Astrocyte (in vitro differentiated cells and primary cell): ENCODE results near the gene GALNT18. TPM values are rescaled to one million over a fixed set of nuclear protein-coding genes. Genes with fewer than 3 reads are reported as not detected.

Experiments
- DNase-seq: peaks from one replicate; pipeline ENCODE4 v3.0.0-alpha.2; 2010; ENCODE audit warnings: low read depth
- FAIRE-seq: peaks from 2 replicates; lab custom pipeline; 2011; peaks lifted over from hg19 to GRCh38; lab: Jason Lieb, UNC
- H2AFZ ChIP-seq: 2 replicates; pipeline ENCODE4 v1.6.0; 2012; ENCODE audit warnings: low read depth, low read length, inconsistent platforms
- H3K27ac ChIP-seq: 2 replicates; pipeline ENCODE4 v1.5.1; 2011; ENCODE audit warnings: low read depth, low read length, inconsistent platforms
- H3K27me3 ChIP-seq: 2 replicates; pipeline ENCODE4 v1.6.0; 2011; ENCODE audit warnings: low read length, inconsistent platforms; ENCODE audit not compliant: insufficient read depth
- H3K36me3 ChIP-seq: 2 replicates; pipeline ENCODE4 v1.5.1; 2011; ENCODE audit warnings: low read length, inconsistent platforms; ENCODE audit not compliant: insufficient read depth
- H3K4me1 ChIP-seq: 2 replicates; pipeline ENCODE4 v1.5.1; 2011; ENCODE audit warnings: low read length, inconsistent platforms; ENCODE audit not compliant: insufficient read depth
- H3K4me2 ChIP-seq: 2 replicates; pipeline ENCODE4 v1.6.0; 2012; ENCODE audit warnings: low read length, inconsistent platforms
- H3K4me3 ChIP-seq: 2 replicates; pipeline ENCODE4 v1.5.1; 2011; ENCODE audit warnings: low read depth, mild to moderate bottlenecking, low read length, inconsistent platforms; ENCODE audit not compliant: insufficient read depth
- H3K79me2 ChIP-seq: 2 replicates; pipeline ENCODE4 v1.6.0; 2012; ENCODE audit warnings: mild to moderate bottlenecking, low read length, inconsistent platforms; ENCODE audit not compliant: insufficient read depth
- H3K9ac ChIP-seq: 2 replicates; pipeline ENCODE4 v1.6.0; 2012; ENCODE audit warnings: mild to moderate bottlenecking, low read length, inconsistent platforms
- H3K9me3 ChIP-seq: 2 replicates; pipeline ENCODE4 v1.5.1; 2012; ENCODE audit warnings: low read depth, mild to moderate bottlenecking, low read length, inconsistent platforms; ENCODE audit not compliant: insufficient read depth
- H4K20me1 ChIP-seq: 2 replicates; pipeline ENCODE4 v1.6.0; 2012; ENCODE audit warnings: low read length, inconsistent platforms; ENCODE audit not compliant: insufficient read depth
- H3K27ac Mint-ChIP-seq: one replicate; pipeline ENCODE4 v1.8.0; 2021; ENCODE audit warnings: mild to moderate bottlenecking, mixed read lengths; ENCODE audit not compliant: unreplicated experiment
- H3K27me3 Mint-ChIP-seq: one replicate; pipeline ENCODE4 v1.8.0; 2021; ENCODE audit warnings: low read depth, mixed read lengths; ENCODE audit not compliant: unreplicated experiment
- H3K36me3 Mint-ChIP-seq: one replicate; pipeline ENCODE4 v1.8.0; 2021; ENCODE audit warnings: low read depth, mixed read lengths; ENCODE audit not compliant: unreplicated experiment
- H3K4me1 Mint-ChIP-seq: one replicate; pipeline ENCODE4 v1.8.0; 2021; ENCODE audit warnings: low read depth, mixed read lengths; ENCODE audit not compliant: unreplicated experiment
- H3K4me3 Mint-ChIP-seq: one replicate; pipeline ENCODE4 v1.8.0; 2021; ENCODE audit warnings: mild to moderate bottlenecking, moderate library complexity, mixed read lengths; ENCODE audit not compliant: unreplicated experiment
- H3K9me3 Mint-ChIP-seq: one replicate; pipeline ENCODE4 v1.8.0; 2021; ENCODE audit warnings: mild to moderate bottlenecking, mixed read lengths; ENCODE audit not compliant: unreplicated experiment
- EZH2 ChIP-seq: IDR thresholded peaks from 2 replicates; pipeline ENCODE4 v1.6.1; 2012; ENCODE audit warnings: mild to moderate bottlenecking, low read length, inconsistent platforms; ENCODE audit not compliant: insufficient read depth
- total RNA-seq: library from RNA; stranded (reverse); gene quantifications from 2 replicates; pipeline ENCODE4 v1.2.1, GENCODE V29; 2021
- TF ChIP-seq, protein P1 (sequence below): IDR thresholded peaks from 2 replicates; pipeline ENCODE4 v1.5.1; 2011; ENCODE audit warnings: low read depth, mild to moderate bottlenecking, inconsistent platforms, low read length, moderate library complexity; ENCODE audit not compliant: insufficient read depth

GALNT18 gene
- total RNA-seq, 1 donor from 2014 or later = 6.5 TPM

DNA sequence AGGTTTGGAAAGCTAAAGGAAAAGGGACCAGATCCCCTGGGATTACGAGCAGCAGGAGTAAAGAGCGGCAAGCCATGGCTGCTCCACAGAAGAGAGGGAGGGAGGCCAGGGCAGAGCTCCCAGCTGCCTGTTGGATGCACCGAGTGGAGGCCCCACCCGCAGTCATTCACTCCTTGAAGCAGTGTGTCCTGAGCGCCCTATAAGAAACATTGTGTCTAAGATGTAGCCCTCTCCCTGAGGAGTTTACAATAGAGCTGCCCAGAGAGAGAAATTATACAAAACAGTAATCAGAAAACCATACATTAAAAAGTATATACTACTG is 214.1 kb downstream of the GALNT18 start:
- no peak overlapping the region for H2AFZ ChIP-seq
- no peak overlapping the region for H3K9ac ChIP-seq
- H3K36me3 ChIP-seq = no peaks in the 10 kb centered on the region
- no peak overlapping the region for H3K4me2 ChIP-seq
- no peaks in the 10 kb centered on the region for H4K20me1 ChIP-seq
- Mint-ChIP-seq H3K4me1 (peaks cover 12% of the 10 kb centered on the region), H3K4me3 (no peak overlapping the region), H3K9me3 (no peaks in the 10 kb centered on the region), H3K36me3 (peaks cover 7% of the 10 kb centered on the region), H3K27ac (no peak overlapping the region), H3K27me3 (peaks cover 84% of the 10 kb centered on the region)
- H3K9me3 ChIP-seq = no peaks in the 10 kb centered on the region
- DNase-seq (no peak), FAIRE-seq (no peak)
- no peak overlapping the region for H3K27ac ChIP-seq
- peaks cover 36% of the 10 kb centered on the region for H3K27me3 ChIP-seq
- no peaks in the 10 kb centered on the region for H3K79me2 ChIP-seq
- H3K4me3 ChIP-seq = no peak overlapping the region
- H3K4me1 ChIP-seq = peaks cover 12% of the 10 kb centered on the region
- TF ChIP-seq, protein P1, sequence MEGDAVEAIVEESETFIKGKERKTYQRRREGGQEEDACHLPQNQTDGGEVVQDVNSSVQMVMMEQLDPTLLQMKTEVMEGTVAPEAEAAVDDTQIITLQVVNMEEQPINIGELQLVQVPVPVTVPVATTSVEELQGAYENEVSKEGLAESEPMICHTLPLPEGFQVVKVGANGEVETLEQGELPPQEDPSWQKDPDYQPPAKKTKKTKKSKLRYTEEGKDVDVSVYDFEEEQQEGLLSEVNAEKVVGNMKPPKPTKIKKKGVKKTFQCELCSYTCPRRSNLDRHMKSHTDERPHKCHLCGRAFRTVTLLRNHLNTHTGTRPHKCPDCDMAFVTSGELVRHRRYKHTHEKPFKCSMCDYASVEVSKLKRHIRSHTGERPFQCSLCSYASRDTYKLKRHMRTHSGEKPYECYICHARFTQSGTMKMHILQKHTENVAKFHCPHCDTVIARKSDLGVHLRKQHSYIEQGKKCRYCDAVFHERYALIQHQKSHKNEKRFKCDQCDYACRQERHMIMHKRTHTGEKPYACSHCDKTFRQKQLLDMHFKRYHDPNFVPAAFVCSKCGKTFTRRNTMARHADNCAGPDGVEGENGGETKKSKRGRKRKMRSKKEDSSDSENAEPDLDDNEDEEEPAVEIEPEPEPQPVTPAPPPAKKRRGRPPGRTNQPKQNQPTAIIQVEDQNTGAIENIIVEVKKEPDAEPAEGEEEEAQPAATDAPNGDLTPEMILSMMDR = no peak
- TF ChIP-seq EZH2 = no peak

DNA sequence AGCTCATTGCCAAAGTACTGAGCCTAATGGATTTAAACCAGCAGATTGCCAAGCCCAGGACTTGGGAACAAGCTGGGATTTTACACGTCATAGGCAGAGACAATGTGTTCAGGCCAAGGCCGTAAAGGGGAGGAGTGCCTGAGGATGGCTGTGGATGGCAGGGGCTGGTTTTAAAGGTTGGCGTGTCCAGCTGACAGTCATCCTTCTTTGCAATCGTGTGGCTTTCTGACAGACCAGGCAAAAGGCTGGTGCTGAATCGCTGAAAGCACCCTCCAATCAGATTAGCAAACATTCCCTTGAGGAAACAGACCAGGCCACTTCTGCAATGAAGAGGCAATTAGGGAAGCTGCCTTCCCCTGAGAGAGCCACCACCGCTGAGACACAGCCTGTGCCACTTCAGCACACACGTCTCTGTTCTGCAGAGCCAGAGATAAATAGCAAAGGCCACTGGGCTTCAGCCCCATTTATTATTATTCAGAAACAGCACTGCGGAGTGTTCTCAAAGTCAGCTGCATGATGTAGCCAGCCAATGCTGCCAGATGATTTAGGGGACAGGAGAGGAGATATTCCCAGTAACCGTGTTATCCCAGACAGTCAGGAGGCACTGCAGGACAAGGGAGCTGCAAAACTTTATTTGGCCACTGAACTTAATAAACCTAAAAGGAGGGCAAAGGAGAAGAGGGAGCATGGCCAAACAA is 214.6 kb downstream of the GALNT18 start:
- Mint-ChIP-seq H3K9me3 (no peaks in the 10 kb centered on the region), H3K4me3 (no peak overlapping the region), H3K27me3 (peaks cover 84% of the 10 kb centered on the region), H3K27ac (no peak overlapping the region), H3K36me3 (peaks cover 12% of the 10 kb centered on the region), H3K4me1 (peaks cover 12% of the 10 kb centered on the region)
- no peak for FAIRE-seq
- no peak overlapping the region for H2AFZ ChIP-seq
- H3K4me2 ChIP-seq = no peak overlapping the region
- no peak overlapping the region for H3K9ac ChIP-seq
- H4K20me1 ChIP-seq = no peaks in the 10 kb centered on the region
- no peaks in the 10 kb centered on the region for H3K36me3 ChIP-seq
- DNase-seq = no peak
- no peaks in the 10 kb centered on the region for H3K79me2 ChIP-seq
- H3K9me3 ChIP-seq = no peaks in the 10 kb centered on the region
- no peak overlapping the region for H3K27ac ChIP-seq
- peaks cover 36% of the 10 kb centered on the region for H3K27me3 ChIP-seq
- TF ChIP-seq, protein P1 = no peak
- no peak for TF ChIP-seq EZH2
- peaks cover 12% of the 10 kb centered on the region for H3K4me1 ChIP-seq
- no peak overlapping the region for H3K4me3 ChIP-seq

GRCh38 chr11:11406652-11407051 is 215.2 kb downstream of the GALNT18 start:
- TF ChIP-seq EZH2 = no peak
- TF ChIP-seq, protein P1 = no peak
- no peaks in the 10 kb centered on the region for H4K20me1 ChIP-seq
- H3K4me3 ChIP-seq = no peak overlapping the region
- no peak overlapping the region for H3K4me3 Mint-ChIP-seq
- no peak overlapping the region for H3K9ac ChIP-seq
- no peak for DNase-seq
- no peaks in the 10 kb centered on the region for H3K9me3 ChIP-seq
- no peak for FAIRE-seq
- H3K4me1 ChIP-seq = peaks cover 12% of the 10 kb centered on the region
- H3K27ac ChIP-seq = no peak overlapping the region
- H3K9me3 Mint-ChIP-seq = no peaks in the 10 kb centered on the region
- no peaks in the 10 kb centered on the region for H3K79me2 ChIP-seq
- peaks cover 85% of the 10 kb centered on the region for H3K27me3 Mint-ChIP-seq
- H3K36me3 ChIP-seq = no peaks in the 10 kb centered on the region
- peaks cover 35% of the 10 kb centered on the region for H3K27me3 ChIP-seq
- H3K4me1 Mint-ChIP-seq = peaks cover 12% of the 10 kb centered on the region
- H3K36me3 Mint-ChIP-seq = peaks cover 13% of the 10 kb centered on the region
- H3K27ac Mint-ChIP-seq = no peak overlapping the region
- H3K4me2 ChIP-seq = no peak overlapping the region
- no peak overlapping the region for H2AFZ ChIP-seq
